ENCODE results near the gene NT5C3A.
"Not testable (repeated sequence)": the region's sequence is repeated elsewhere in the genome, so short reads cannot be mapped to it uniquely, and the experiment has no call there.

Gene NT5C3A

DNA sequence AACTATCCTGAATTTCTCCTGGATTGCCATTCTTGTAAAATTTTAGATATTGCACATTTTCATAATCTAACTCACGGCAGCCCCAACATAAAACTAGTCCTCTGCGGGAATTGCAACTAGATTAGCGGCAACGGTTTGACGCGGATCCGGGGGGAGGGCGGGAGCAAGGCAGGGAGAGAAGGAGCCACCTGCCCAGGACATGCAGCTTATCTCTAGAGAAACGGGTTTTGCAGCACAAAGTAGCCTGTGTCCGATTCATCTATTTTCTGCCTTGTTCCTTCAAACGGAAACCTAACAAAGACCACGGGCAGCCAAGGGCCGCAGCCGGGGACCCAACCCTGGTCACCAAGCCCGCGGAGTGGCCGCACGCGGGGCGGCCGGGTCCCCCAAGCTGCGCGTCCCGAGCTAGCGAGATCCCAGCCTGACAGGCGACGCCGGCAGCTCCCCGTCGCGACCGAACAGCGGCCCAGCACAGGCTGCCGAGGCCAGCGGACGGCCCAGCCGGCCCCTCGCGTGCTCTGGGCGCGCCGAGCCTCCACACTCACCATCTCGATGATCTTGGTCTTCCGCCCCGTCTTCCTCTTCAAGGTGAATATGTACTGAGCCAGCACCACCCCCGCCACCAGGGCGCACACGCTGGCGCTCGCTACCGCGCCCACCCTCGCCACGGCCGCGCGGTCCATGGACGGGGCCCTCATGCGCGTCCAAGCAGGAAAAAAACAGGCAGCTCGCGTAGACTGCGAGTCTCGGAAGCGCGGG lies at the start of gene NT5C3A:
Gene NT5C3A (minus strand): TSS at position 754 of the 759 bp plus-strand sequence. CDS start 71 bp downstream, at position 683.
- peak in 1 of 2 experiments; percentile 19 for DNase-seq (ENCODE audit: low read depth in 2 of 2)

DNA sequence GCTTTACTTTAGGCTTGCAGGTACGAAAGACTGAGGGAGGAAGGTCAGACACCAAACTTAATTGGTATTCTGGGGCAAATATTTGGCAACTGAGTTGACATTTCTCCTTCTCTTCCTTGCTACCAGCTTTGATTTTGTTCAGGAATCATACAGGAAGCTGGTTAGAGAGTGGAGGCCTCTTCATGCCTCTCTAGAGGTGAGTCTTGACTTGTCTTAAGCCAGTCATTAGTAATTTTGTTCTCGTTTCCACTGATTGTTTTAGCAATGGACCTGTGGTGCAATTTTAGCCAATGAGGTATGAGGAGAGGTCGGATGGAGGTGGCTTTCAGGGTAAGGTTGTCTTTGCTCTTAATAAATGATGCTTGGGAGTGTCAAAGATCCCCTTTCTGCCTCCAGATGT lies 49.0 kb upstream of the NT5C3A start:
- DNase-seq (ENCODE audit: low read depth in 2 of 2), result no peak

DNA sequence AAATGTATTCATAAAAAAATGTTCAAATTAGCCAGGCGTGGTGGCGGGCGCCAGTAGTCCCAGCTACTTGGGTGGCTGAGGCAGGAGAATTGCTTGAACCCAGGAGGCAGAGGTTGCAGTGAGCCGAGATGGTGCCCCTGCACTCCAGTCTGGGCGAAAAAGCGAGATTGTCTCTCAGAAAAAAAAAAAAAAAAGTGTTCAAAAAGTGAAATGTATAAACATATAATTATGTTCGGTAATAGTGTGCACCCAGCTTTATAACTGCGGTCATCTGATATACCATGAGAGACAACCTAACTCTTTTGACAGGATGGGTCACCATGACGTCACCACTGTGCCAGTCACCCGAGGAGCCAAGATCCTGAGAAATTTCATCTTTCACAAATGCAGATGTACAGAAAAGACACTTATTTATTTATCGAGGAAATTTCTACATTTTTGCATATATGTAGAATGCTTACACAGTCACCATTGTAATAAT lies 47.2 kb upstream of the NT5C3A start:
- no peak for DNase-seq (ENCODE audit: low read depth in 2 of 2)

DNA sequence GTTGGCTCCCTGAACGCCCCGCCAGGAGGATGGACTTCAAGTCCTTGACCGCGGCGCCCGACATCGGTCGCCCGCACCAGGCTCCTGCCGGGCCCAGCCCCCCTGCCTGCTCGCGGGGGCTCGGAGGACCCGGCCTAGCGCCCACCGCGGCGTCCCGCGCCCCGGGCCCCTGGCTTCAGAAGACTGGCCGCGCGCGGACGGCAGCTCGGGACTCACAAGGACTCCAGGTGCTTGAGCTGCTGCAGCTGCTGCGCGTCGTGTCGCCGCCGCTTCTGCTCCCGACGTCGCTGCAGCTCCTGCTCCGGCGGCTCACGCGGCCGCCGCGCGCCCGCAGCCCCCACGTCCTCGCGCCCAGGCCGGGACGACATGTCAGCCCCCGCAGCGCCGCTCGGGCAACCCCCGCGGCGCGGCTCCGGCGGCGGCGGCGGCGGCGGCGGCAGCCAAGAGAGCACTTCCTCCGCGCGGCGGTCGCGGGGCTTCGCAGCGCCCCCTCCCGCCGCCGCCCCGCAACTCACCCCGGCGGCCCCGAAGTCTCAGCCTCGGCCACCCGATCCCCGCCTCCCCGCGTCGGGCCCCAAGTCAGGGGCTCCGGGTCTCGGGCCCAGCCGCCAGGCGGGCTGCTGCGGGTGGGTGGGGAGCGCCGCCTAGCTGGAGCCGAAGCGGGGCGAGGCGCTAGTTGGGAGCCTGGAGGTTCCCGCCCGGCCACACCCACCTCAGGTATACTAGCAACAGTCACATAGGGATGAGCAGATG lies 46.6 kb upstream of the NT5C3A start, which contains the start of gene RP9:
Gene RP9 (minus strand): TSS at position 400 of the 753 bp plus-strand sequence. CDS start 32 bp downstream, at position 368.
- DNase-seq (ENCODE audit: low read depth in 2 of 2), result peak; percentile 57 to 70

DNA sequence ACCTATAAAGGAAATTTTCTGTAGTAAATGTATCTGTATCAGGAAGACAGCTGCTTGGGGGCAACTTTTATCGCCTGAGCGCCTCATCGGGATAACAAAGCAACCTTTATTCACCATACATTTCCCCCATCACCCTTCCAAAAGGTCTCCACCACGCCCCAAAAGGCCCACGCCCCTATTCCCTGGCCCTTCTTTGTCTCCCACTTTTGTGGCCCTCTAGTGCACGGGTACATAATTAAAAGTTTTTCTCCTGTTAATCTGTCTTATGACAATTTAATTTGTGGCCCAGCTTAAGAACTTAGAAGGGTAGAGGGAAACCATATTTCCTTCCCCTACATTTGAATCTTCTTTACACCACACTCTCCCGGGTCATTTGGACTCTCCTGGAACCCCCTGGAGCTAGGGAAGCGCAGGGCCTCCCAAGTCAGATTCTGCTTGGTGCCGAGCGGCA lies 46.0 kb upstream of the NT5C3A start:
- peak in 1 of 2 experiments; percentile 18 for DNase-seq (ENCODE audit: low read depth in 2 of 2)

DNA sequence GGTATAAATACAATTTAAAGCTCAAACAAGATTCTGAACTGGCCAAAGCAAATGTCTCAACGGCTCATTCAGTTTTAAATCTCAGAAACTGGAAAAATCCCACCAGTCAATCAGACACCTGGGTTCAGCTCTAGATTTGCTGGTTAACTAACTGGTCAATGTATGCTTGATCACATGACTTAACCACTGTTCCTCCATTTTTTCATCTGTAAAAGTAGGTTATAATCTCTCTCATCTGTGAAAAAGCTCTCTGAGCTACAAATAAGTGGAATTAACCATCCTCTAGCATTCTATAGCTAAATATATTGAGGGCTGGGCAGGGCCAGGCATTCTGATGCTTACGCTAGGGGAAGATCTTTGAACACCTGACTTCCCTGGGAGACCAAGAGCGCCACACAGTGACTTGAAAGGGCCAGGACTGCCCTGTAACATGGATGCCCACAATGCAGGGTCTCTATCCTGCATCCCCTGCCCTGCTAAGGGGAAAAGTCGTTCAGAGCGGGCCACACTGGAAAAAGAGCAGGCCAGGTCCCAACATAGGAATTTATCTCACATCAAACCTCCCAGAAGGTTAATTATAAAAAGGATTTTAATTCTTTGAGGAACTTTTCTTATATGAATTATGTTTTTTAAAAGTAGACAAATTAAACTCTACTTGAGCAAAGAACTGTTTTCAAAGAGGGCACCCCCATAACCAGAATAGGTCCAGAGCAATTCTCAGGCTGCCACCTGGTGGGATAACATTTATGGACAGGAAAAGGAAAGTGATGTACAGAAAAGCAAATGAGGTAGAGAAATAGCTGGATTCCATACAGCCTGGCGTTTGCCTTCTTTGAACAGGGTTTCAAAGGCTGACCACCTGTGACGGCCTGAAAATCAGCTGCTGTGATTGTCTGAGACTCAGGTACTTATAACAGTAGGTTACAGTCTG lies 44.8 kb upstream of the NT5C3A start:
- DNase-seq (ENCODE audit: low read depth in 2 of 2), result no peak

DNA sequence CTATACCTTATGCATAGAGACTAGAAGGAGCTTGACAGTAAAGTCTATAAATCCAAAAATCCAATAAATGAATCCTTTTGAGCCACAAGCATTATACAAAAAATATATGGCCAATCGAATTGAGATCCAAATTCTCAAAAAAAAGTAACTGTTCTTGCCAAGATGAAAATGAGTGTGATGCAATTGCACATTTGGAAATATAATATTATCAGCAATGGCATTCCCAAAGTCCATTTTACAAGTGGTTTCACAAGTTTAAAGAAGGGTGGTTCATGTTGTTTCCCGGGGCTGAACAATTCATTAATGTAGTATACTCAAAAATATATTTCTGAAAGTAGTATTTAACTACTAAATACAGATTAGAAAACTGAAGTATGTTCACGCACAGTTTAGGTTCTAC lies 39.3 kb upstream of the NT5C3A start:
- no peak for DNase-seq (ENCODE audit: low read depth in 2 of 2)

DNA sequence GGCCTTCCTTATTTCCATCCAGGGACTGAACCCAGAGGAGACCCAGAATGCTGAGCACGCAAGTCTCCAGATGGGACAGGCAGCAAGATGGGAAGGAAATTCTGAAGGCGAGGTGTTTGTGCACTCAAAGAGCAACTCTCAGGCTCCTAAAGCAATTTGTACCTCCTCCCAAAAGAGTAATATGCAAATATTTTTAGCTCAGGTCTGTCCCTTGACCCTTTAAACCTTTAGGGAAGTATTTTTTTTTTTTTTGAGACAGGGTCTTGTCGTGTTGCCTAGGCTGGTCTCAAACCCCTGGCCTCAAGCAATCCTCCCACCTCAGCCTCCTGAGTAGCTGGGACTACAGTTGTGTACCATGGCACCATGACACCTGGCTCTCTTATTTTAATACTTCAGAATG lies 38.2 kb upstream of the NT5C3A start:
- DNase-seq (ENCODE audit: low read depth in 2 of 2), result no peak

DNA sequence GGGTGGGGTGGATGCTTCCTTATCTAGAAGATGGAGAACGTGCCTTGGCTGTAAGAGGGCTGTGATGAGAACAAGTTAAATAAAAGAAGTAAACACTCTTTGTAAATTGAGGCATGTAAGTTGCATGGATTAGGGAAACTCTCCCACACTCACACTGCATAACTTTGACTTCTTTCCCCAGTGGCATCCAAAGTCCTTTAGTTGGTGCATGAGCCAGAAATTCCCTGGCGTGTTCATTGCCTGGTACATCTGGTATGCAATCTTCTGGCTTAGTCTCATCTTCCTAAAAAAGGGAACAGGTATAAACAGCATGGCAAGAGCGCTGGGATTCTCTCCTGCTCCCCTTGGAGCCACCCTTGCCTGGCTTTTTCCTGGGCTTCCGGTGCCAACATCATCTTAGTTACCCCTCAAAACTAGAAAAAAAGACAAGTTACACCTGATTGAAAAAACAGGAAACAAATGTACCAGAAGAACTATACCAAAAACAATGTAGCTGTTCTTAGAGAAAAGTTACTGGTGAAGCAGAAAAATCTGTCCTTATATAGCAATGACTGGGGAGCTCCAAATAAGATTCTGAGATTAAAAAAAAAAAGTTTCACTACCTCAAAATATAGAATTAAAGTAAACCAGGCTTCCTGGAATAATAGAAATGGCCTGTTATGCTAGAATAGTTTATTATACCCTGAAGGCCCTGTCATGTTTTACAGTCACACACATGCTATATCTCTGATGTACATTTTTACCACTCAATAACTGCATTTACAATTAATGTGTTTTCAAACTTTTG lies 36.8 kb upstream of the NT5C3A start:
- DNase-seq (ENCODE audit: low read depth in 2 of 2), result no peak

DNA sequence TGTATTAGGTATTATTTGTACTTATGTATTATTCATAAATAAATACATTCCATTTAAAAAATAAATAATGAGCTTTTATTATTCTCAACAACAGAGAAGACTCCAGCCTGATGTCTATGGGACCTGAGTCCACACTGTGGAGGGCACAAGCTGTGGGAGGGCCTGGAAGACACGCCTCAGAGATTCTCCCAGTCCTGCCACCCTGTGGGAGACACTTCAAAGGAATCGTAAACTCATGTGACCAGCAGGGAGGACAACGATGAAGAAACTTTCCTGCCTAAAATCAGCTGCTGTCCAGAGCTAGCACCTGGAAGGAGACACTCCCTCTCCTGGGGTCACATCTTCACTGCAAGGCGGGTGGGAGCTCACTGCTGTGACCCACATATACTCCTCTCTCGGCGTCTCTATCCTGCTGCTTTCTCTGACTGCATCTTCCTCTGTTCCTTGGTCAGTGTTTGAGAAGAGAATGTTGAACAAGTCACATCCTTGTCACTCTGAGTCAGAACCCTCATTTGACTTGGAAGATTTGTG lies 32.2 kb upstream of the NT5C3A start:
- DNase-seq (ENCODE audit: low read depth in 2 of 2), result not testable (repeated sequence)

DNA sequence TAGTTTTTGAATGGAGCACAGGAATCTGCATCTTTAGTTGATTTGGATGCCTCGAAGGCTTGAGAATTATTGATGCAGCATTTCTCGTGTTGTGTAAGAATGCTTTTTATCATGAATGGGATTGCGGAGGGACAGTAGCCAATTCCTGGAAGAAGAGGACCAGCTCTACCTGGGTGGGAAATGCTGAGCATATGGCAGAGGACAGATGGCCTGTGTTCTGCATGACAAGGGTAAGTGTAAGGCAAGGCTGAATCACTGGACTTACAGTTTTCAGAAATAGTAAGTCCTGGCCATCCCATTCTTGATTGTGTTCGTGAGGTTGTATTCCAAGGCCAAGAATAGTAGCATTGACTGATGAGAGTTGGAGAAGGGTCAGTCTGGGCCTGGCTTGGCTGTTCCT lies 30.7 kb upstream of the NT5C3A start:
- DNase-seq (ENCODE audit: low read depth in 2 of 2), result no peak

DNA sequence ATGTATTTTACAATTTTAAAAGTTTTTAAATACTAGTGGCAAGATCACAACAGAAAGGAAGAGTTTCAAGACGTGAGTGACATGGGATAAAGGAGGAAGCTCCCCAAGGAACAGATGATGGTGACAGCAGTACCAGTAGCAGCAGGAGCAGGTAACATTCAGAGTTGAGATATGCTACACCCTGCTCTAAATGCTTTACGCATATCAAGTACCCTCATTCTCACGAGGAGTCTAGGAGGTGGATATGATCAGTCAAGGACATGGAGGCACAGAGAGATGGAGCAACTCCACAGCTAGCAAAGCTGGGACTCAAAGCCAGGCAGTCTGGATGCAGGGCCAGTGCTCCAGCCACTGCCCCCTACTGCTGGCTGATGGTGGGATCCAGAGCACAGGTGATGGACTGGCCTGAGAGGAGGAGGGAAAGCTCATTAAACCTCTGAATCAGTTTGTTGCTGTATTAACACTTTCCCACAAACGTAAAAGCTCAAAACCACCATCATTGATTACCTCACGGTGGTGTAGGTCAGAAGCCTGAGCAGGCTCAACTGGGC lies 29.1 kb upstream of the NT5C3A start:
- no peak for DNase-seq (ENCODE audit: low read depth in 2 of 2)

DNA sequence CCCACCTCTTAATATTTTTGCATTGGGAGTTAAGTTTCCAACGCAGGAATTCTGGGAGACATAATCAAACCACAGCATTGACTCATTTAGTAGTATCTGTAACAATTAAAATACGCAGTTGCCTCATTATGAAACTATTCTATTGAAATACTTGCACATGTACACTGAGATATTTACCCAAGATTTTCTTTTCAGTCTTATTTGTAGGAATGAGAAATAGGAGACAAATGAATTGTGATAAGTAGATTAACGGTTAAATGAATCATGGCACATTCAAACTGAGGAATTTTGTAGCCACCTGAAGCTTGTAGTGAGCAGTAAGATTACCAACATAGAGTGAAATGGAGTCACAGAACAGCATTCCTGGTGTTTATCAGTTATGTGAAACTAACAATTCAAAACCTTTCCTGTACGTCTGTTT lies 28.5 kb upstream of the NT5C3A start:
- DNase-seq (ENCODE audit: low read depth in 2 of 2), result no peak

DNA sequence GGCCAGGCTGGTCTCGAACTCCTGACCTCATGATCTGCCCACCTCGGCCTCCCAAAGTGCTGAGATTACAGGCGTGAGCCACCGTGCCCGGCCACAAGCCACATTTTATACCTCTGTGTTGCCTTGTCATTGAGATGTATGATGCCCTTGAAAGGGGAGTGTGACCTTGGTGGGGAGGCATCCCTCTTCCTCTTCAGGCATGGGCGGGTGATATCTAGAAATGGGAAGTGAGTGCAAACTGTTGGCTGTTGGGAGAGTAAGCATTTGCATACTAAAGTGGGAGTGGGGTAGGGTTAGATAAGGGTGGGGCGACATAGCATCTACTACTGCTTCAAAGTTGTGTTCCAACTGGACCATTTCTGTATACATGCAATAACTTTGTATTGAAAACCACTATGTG lies 26.6 kb upstream of the NT5C3A start:
- DNase-seq (ENCODE audit: low read depth in 2 of 2), result no peak

DNA sequence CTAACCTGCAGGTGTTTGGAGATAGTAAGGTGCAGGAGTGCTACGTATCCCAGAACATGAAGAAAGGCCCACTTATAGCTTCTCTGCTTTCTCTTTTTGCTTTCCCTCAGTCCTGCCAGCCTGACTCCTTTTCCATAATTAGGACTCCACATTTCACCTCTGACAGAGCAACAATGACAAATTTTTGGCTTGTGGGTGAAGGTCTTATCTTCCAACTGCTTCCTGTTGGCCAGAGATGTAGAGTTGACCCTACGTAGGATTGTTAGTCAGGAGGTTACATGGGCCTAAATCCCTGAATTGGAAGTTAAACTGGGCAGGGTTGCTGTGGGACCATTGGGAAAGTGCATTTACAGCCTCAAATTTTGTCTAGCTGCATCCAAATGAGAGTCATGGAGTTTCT lies 25.3 kb upstream of the NT5C3A start:
- DNase-seq (ENCODE audit: low read depth in 2 of 2), result no peak

DNA sequence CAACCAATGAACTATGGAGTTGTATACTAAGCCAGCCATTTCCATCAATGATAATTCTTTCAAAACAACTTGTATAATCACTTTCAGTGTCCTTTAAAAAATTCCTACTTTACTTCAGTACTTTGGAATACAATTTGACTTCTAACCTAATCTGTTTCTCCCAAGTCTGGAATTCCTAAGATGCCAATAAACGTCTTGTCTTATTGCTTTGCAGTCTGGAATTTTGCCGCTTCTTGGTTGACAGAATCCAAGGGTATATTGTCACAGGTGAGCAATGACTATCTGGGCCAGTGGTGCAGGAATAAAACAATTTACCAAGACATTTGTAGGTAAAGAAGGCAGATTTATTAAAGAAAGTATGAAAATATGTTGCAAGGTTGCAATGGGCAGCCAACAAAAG lies 24.8 kb upstream of the NT5C3A start:
- no peak for DNase-seq (ENCODE audit: low read depth in 2 of 2)

DNA sequence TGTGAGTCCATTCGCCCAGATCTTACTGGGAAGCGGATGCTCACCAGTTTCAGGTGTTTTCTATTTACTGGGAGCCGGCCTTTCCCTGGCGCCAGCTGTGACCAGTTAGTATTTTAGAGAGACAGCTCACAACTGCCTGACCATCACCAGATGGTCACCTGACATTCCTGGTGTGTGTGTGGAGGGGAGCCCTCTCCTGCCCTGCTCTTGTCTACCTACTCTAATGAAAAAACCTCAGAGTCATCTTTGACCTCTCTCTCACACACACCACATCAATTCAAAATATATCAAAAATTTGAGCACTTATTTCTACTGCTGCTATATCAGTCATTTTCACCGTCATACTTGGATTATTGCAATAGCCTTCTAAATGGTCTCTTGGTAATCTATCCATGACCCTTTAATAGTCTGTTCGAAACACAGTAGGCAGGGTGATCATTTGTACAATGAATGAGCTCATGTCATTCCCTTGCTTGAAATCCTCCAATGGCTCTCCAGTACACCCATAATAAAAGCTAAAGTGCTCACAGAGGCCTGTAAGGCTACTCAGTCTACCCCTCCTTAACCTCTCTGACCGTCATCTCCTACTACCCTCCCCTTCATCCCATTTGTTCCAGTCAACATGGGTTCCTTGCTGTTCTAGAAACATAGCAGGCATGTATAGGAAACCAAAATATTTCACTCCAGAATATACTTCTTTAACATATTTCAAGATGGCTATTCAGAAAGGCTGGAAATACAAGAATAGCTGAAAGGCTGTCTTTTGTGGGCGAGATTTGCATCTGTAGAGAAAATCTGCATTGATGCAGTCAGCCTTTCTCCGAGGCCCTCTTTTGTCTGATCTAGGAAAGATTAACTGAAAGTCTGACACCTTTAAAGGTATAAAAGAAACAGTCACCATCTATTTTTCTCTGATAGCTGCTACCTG lies 17.5 kb upstream of the NT5C3A start:
- DNase-seq (ENCODE audit: low read depth in 2 of 2), result no peak

DNA sequence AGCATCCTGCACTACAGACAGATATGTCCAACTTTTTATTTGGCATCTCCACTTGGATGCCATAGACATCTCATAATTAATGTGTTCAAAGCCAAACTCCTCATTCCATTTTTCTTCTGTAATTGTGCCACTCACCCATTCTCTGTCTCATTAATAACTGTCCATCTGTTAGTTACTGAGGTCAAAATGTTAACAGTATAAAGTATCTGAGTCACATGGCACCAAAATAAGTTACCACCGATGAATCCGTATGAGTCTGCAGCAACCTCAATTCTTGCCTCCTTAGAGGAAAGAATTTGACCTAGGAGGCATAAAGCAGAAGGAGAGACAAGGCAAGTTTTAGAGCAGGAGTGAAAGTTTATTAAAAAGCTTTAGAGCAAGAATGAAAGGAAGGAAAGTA lies 16.5 kb upstream of the NT5C3A start:
- no peak for DNase-seq (ENCODE audit: low read depth in 2 of 2)

DNA sequence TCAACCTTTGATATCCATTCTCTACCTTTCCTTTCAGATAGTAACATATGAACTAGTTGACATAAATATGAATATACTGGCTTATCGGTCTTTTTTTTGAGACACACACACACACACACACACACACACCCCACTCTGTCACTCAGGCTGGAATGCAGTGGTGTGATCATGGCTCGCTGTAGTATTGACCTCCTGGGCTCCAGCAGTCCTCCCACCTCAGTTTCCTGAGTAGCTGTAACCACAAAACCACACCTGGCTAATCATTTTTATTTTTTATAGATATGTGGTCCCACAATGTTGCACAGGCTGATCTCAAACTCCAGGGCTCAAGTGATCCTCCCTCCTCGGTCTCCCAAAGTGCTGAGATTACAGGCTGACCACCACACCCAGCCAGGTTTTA lies 14.2 kb upstream of the NT5C3A start:
- DNase-seq (ENCODE audit: low read depth in 2 of 2), result no peak

All from stimulated activated CD4-positive, alpha-beta T cell treated with anti-CD3 and anti-CD28 coated beads, Interleukin-12 subunit alpha, Interleukin-12 subunit beta, amount 100 ng/mL, for 24 hours (primary cell).